CD4-positive, alpha-beta T cell treated with Interleukin-6 at 100 ng/mL for 8 hours (primary cell): ENCODE measurements around the gene RNF220.
"Not testable (repeated sequence)": the region's sequence is repeated elsewhere in the genome, so short reads cannot be mapped to it uniquely, and the experiment has no call there.

ENCODE experiments used
- DNase-seq: peaks from one replicate; pipeline ENCODE4 v3.0.0-alpha.2; 2020; ENCODE audit warnings: mixed read lengths, low spot score

Gene RNF220

DNA sequence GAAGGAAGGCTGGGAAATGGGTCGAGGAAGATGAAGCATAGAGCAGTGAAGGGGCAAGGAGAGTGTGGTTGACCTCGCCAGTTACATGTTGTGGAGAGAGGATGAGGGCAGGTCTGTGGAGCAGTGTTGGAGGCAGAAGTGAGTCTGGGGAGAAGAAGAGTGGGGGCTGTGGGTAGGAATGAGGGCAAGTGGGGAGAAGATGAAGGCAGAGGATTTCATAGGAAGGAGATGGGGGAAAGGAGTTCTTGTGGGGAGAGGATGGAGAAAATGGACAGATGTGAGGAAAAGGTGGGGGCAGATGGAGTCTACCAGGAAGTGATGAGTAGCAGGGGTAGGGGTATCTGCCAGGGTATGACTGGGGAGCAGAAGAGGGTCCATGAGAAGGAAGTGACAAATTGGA, 273.1 kb downstream of the RNF220 start:
- DNase-seq: no peak

- DNase-seq: no peak
These were observed 273.6 kb downstream of the RNF220 start for GRCh38 chr1:44678626-44679025.

- no peak for DNase-seq
These were observed 274.4 kb downstream of the RNF220 start for GRCh38 chr1:44679468-44679867.

- no peak for DNase-seq
These were observed 277.1 kb downstream of the RNF220 start for GRCh38 chr1:44681905-44682882.

GRCh38 chr1:44682883-44683265, 277.8 kb downstream of the RNF220 start:
- no peak for DNase-seq

DNA sequence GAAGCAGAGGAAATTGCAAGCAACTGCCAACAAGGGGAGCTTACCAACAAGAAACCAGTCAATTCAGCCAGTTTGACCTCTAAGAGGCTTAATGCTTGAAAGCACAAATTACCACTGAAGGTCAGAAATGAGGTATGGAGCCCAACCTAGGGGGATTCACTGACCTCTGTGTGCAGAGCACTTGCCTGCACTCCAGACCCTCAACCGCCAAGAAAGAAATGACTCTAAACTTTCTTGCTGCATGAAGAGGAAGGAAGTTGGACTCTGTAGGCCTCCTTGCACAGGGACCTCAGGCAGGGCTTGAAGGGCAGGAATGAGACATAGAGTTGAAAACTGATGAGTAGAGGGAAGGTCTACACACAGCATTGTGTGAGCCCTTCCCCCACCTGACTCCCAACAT, 279.5 kb downstream of the RNF220 start:
- no peak for DNase-seq

GRCh38 chr1:44685218-44685617, 280.2 kb downstream of the RNF220 start:
- no peak for DNase-seq

- DNase-seq: no peak
These were observed 280.8 kb downstream of the RNF220 start for GRCh38 chr1:44685881-44686280.

GRCh38 chr1:44688760-44689446, 283.8 kb downstream of the RNF220 start:
- DNase-seq: no peak

DNA sequence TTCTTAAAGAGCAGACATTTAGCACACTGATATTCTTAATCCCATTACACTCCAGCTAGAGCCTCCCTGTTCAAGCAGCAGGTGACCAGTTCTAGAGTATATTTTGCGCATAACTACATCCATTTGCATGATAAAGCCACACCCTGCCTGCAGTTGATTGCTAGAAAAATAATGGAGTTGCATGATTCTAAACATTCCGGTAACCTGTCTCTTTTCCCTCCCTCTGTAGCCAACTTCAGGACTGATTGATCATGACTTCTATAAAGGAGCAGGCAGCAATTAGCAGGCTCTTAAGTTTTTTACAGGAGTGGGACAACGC, 284.4 kb downstream of the RNF220 start:
- DNase-seq: no peak

- no peak for DNase-seq
These were observed 288.1 kb downstream of the RNF220 start for GRCh38 chr1:44693159-44693558.

- DNase-seq: no peak
These were observed 288.8 kb downstream of the RNF220 start for GRCh38 chr1:44693900-44694299.

DNA sequence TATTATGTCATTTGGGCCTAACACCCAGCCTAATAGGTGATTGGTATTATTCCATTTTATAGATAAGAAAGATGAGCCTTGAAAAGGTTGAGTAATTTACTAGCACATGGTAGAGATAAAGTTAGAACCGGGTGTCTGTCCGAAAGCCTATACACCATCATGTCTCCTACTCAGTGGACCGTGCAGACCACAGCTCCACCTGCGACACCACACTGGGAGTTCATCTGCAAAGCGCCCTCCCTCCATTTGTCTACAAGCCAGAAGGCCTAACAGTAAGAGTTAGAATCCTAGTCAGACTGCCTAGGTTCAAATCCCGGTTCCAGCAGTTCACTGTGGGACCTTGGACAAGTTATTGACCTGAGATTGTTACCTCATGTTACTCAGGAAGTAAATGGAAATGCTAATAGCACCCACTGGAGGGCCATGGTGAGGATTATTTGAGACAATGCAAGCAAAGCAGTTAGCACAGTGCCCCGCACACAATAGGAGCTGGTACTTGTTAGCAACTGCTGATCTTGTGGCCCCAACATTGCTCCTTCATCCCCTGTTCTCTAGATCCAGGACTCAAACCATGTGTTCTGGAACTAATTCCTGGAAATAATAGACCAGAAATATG, 289.9 kb downstream of the RNF220 start:
- DNase-seq: no peak

GRCh38 chr1:44695671-44696070, 290.6 kb downstream of the RNF220 start:
- no peak for DNase-seq

DNA sequence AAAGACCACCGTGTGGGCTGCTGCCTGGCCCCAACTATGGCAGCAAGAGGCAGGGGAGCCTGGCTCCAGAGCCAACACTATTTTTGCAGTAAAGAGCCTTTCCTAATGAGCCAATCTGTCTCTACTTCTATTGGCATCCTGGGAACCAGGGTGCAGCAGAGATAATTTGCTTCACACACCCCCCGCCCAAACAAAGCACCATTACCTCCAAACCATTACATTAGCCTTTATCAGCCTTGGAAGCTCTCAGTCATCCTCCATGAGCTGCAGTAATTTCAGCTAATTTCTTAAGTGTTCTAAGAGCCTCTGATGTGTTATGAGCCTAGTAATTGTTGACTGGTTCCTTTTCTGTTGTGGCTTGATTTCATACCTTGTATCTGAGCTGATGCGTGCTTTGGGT, 291.0 kb downstream of the RNF220 start:
- DNase-seq: no peak

DNA sequence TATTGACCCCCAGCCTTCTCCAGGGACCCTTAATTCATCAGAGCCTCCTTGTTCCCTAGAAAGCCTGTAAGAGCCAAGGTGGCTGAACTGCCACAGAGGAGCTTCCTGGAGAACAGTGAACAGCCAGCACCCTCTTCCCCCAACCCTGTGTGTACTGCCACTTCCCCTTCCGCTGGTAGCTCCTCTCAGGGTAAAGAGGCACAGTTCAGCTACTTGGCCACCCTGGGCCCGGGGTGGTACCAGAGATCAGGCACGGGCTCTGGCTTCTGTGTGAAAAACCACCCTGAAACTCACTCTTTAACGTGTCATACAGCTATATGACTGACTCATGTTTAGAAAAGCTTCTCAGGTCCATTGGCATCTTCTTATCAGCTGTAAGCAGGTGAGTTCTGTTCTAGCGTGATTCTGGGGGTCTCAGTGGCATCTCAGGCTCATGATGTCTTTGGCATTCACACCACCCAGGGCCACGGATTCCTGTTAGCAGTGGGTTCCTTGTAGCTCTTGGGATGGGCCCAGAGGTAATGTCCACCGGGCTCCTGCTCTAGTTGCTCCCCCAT, 291.8 kb downstream of the RNF220 start:
- DNase-seq: peak; percentile 51

GRCh38 chr1:44698138-44698537, 293.1 kb downstream of the RNF220 start:
- DNase-seq: no peak

DNA sequence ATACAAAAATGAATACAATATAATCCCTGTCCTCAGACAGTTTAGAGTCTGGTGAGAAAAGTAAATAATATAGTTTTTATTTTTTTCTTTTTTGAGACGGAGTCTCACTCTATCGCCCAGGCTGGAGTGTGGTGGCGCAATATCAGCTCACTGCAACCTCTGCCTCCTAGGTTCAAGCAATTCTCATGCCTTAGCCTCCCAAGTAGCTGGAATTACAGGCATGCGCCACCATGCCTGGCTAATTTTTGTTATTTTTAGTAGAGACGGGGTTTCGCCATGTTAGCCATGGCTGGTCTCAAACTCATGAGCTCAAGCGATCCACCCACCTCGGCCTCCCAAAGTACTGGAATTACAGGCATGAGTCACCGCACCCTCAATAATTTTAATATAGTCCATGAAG, 294.3 kb downstream of the RNF220 start:
- DNase-seq: not testable (repeated sequence)

DNA sequence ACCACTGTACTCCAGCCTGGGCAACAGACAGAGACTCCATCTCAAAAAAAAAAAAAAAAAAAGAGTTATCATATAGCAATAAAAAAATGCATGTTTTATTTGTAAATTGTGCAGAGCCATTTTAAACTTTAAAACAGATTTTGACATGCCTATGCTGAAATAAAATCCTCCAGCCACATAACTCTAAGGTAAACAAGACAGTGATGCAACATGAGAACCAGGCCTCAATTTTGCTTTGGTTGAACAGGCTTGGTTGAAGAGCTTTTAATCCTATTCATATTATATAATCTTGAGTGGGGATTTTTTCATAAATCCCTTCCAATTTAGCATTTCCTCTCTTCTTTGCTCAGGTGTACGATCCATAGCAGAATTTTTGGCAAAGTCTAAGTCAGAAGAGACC, 295.5 kb downstream of the RNF220 start:
- no peak for DNase-seq

DNA sequence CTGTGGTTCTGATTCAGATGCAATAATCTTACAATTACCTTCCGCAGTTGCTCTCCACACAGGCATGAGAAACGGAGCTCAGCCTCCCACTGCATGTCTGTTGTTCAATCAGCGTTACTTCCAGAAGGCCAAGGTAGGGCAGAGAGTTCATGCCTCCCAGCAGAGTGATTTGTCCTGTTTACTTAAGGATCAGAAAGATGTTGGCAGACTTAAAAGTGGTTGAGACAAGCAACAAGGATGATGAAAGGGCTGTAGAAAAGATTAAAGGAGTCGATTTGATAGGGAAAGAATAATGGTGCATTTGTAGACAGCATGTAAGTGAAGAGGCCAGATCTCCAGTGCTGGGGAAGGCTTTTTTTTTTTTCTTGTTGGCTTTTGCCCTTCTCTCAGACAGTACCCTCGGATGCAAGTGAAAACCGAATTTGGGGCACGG, 296.1 kb downstream of the RNF220 start:
- DNase-seq: no peak
